Measurements from ENCODE around the gene HBQ1.
A peak's percentile ranks its signal among the peaks of the same experiment; 100 is the strongest.
"Not testable (repeated sequence)": the region's sequence is repeated elsewhere in the genome, so short reads cannot be mapped to it uniquely, and the experiment has no call there.

The HBQ1 gene

GRCh38 chr16:176477-177382, 3.5 kb upstream of the HBQ1 start, which contains the start of gene HBA1:
HBA1 (plus strand) TSS chr16:176680; CDS start chr16:176717, 37 bp downstream.
- Mint-ChIP-seq H3K27me3 (peaks cover 83% of the 10 kb centered on the region), H3K4me1 (peaks cover 30% of the 10 kb centered on the region), H3K4me3 (peak within 1 kb of the TSS; percentile 10)
- H3K36me3 Mint-ChIP-seq, H3K27ac Mint-ChIP-seq, H3K9me3 Mint-ChIP-seq, CTCF ChIA-PET: not testable (repeated sequence)
- DNase-seq, result peak; percentile 43

GRCh38 chr16:177394-177822, 2.9 kb upstream of the HBQ1 start:
- Mint-ChIP-seq H3K27ac (no peak overlapping the region), H3K9me3 (no peaks in the 10 kb centered on the region), H3K36me3 (no peaks in the 10 kb centered on the region), H3K4me3 (peak overlapping the region; percentile 10), H3K4me1 (peaks cover 30% of the 10 kb centered on the region), H3K27me3 (peaks cover 80% of the 10 kb centered on the region)
- DNase-seq, result no peak
- CTCF ChIA-PET, result no interaction called here

- Mint-ChIP-seq H3K4me3 (peak overlapping the region; percentile 10), H3K9me3 (no peaks in the 10 kb centered on the region), H3K27me3 (peaks cover 79% of the 10 kb centered on the region), H3K4me1 (peaks cover 30% of the 10 kb centered on the region), H3K36me3 (no peaks in the 10 kb centered on the region), H3K27ac (no peak overlapping the region)
- no peak for DNase-seq
- CTCF ChIA-PET, result no interaction called here
Observed at GRCh38 chr16:177981-178667, 2.1 kb upstream of the HBQ1 start.

GRCh38 chr16:178668-179015, 1.6 kb upstream of the HBQ1 start:
- H3K4me1 Mint-ChIP-seq, result peaks cover 26% of the 10 kb centered on the region
- DNase-seq, result no peak
- H3K9me3 Mint-ChIP-seq, result no peaks in the 10 kb centered on the region
- H3K27me3 Mint-ChIP-seq, result peaks cover 73% of the 10 kb centered on the region
- no peak overlapping the region for H3K4me3 Mint-ChIP-seq
- no peaks in the 10 kb centered on the region for H3K36me3 Mint-ChIP-seq
- CTCF ChIA-PET, result no interaction called here
- no peak overlapping the region for H3K27ac Mint-ChIP-seq

- H3K9me3 Mint-ChIP-seq, result no peaks in the 10 kb centered on the region
- H3K36me3 Mint-ChIP-seq, result no peaks in the 10 kb centered on the region
- DNase-seq, result no peak
- H3K27ac Mint-ChIP-seq, result no peak overlapping the region
- H3K27me3 Mint-ChIP-seq, result peaks cover 65% of the 10 kb centered on the region
- peaks cover 21% of the 10 kb centered on the region for H3K4me1 Mint-ChIP-seq
- CTCF ChIA-PET, result interaction anchor here (1.0 to 1.4 kb wide), 2 partner anchors 9 to 61 kb away, joined by 3 read pairs; no protein-coding TSS in a partner anchor
- no peak overlapping the region for H3K4me3 Mint-ChIP-seq
Observed at GRCh38 chr16:179211-180092, 807 bp upstream of the HBQ1 start.

- CTCF ChIA-PET, result interaction anchor here (0.7 to 2.5 kb wide), 9 partner anchors 12 to 180 kb away, joined by 3 to 9 read pairs (median 4); no protein-coding TSS in a partner anchor
- Mint-ChIP-seq H3K36me3 (peaks cover 4% of the 10 kb centered on the region), H3K4me1 (peaks cover 10% of the 10 kb centered on the region), H3K27ac (no peak overlapping the region), H3K4me3 (no peak overlapping the region), H3K9me3 (no peaks in the 10 kb centered on the region), H3K27me3 (peaks cover 51% of the 10 kb centered on the region)
- peak; percentile 90 for DNase-seq
Observed at GRCh38 chr16:180681-181564, 664 bp downstream of the HBQ1 start.

- CTCF ChIA-PET, result interaction anchor here (0.8 to 2.5 kb wide), 8 partner anchors 12 to 180 kb away, joined by 3 to 11 read pairs (median 8); no protein-coding TSS in a partner anchor
- Mint-ChIP-seq H3K4me3 (no peak overlapping the region), H3K27me3 (peaks cover 48% of the 10 kb centered on the region), H3K4me1 (peaks cover 10% of the 10 kb centered on the region), H3K9me3 (no peaks in the 10 kb centered on the region), H3K27ac (no peak overlapping the region), H3K36me3 (peaks cover 4% of the 10 kb centered on the region)
- no peak for DNase-seq
Observed at GRCh38 chr16:181565-182021, 1.3 kb downstream of the HBQ1 start.

GRCh38 chr16:183005-183404, 2.7 kb downstream of the HBQ1 start:
- CTCF ChIA-PET, result interaction anchor here (0.7 to 2.5 kb wide), 7 partner anchors 8 to 117 kb away, joined by 3 to 11 read pairs (median 3); no protein-coding TSS in a partner anchor
- DNase-seq, result no peak
- no peak overlapping the region for H3K27ac Mint-ChIP-seq
- H3K9me3 Mint-ChIP-seq, result no peaks in the 10 kb centered on the region
- H3K4me1 Mint-ChIP-seq, result peaks cover 7% of the 10 kb centered on the region
- peaks cover 6% of the 10 kb centered on the region for H3K36me3 Mint-ChIP-seq
- H3K27me3 Mint-ChIP-seq, result peaks cover 36% of the 10 kb centered on the region
- H3K4me3 Mint-ChIP-seq, result no peak overlapping the region

GRCh38 chr16:185213-185612, 5.0 kb downstream of the HBQ1 start:
- H3K9me3 Mint-ChIP-seq, result no peaks in the 10 kb centered on the region
- peaks cover 24% of the 10 kb centered on the region for H3K36me3 Mint-ChIP-seq
- H3K27me3 Mint-ChIP-seq, result peaks cover 14% of the 10 kb centered on the region
- DNase-seq, result no peak
- CTCF ChIA-PET, result no interaction called here
- no peak overlapping the region for H3K4me3 Mint-ChIP-seq
- peaks cover 11% of the 10 kb centered on the region for H3K4me1 Mint-ChIP-seq
- no peak overlapping the region for H3K27ac Mint-ChIP-seq

- CTCF ChIA-PET, result no interaction called here
- no peaks in the 10 kb centered on the region for H3K9me3 Mint-ChIP-seq
- H3K4me1 Mint-ChIP-seq, result peaks cover 11% of the 10 kb centered on the region
- H3K36me3 Mint-ChIP-seq, result peaks cover 26% of the 10 kb centered on the region
- no peak overlapping the region for H3K4me3 Mint-ChIP-seq
- H3K27ac Mint-ChIP-seq, result no peak overlapping the region
- DNase-seq, result no peak
- peaks cover 9% of the 10 kb centered on the region for H3K27me3 Mint-ChIP-seq
Observed at GRCh38 chr16:185691-186090, 5.4 kb downstream of the HBQ1 start.

GRCh38 chr16:187330-187729, 7.1 kb downstream of the HBQ1 start:
- H3K9me3 Mint-ChIP-seq, result no peaks in the 10 kb centered on the region
- H3K4me1 Mint-ChIP-seq, result peaks cover 11% of the 10 kb centered on the region
- H3K4me3 Mint-ChIP-seq, result no peak overlapping the region
- H3K36me3 Mint-ChIP-seq, result peaks cover 36% of the 10 kb centered on the region
- no peak overlapping the region for H3K27ac Mint-ChIP-seq
- no peak for DNase-seq
- CTCF ChIA-PET, result no interaction called here
- H3K27me3 Mint-ChIP-seq, result no peaks in the 10 kb centered on the region

- Mint-ChIP-seq H3K27ac (peak overlapping the region; percentile 45), H3K9me3 (no peaks in the 10 kb centered on the region), H3K36me3 (peaks cover 42% of the 10 kb centered on the region), H3K4me1 (peaks cover 11% of the 10 kb centered on the region), H3K27me3 (no peaks in the 10 kb centered on the region), H3K4me3 (no peak overlapping the region)
- DNase-seq, result peak; percentile 55
- CTCF ChIA-PET, result interaction anchor here (0.9 to 1.8 kb wide), 5 partner anchors 9 to 173 kb away, joined by 3 read pairs; no protein-coding TSS in a partner anchor
Observed at GRCh38 chr16:188674-189073, 8.4 kb downstream of the HBQ1 start.

- Mint-ChIP-seq H3K36me3 (peaks cover 45% of the 10 kb centered on the region), H3K4me1 (peaks cover 11% of the 10 kb centered on the region), H3K9me3 (no peaks in the 10 kb centered on the region), H3K27ac (no peak overlapping the region), H3K27me3 (no peaks in the 10 kb centered on the region), H3K4me3 (no peak overlapping the region)
- no peak for DNase-seq
- CTCF ChIA-PET, result interaction anchor here (1.2 to 1.8 kb wide), 2 partner anchors 9 to 33 kb away, joined by 3 read pairs; no protein-coding TSS in a partner anchor
Observed at GRCh38 chr16:189604-190186, 9.4 kb downstream of the HBQ1 start.

All from activated naive CD4-positive, alpha-beta T cell treated with anti-CD3 and anti-CD28 coated beads, Interleukin-2, amount 10 ng/mL, durations not matched to agents 7 days and 5 days (primary cell).